ENCODE data around the gene MAP2. TPM values are rescaled to one million over a fixed set of nuclear protein-coding genes. Genes with fewer than 3 reads are reported as not detected.

MAP2 gene
- total RNA-seq, 2 experiments from 2014 or later: not detected

GRCh38 chr2:209694748-209695147 is 270.9 kb downstream of the MAP2 start:
- H3K27me3 Mint-ChIP-seq: no peaks in the 10 kb centered on the region
- DNase-seq (no peak), ATAC-seq (ENCODE audit: low read depth) (no peak)
- no peaks in the 10 kb centered on the region for H3K36me3 Mint-ChIP-seq
- POLR2A ChIA-PET: no interaction called here
- no peak overlapping the region for H3K4me3 Mint-ChIP-seq
- no peak overlapping the region for H3K27ac Mint-ChIP-seq
- H3K9me3 Mint-ChIP-seq: no peaks in the 10 kb centered on the region
- H3K4me1 Mint-ChIP-seq: no peaks in the 10 kb centered on the region

- no peak for ATAC-seq (ENCODE audit: low read depth)
- no peaks in the 10 kb centered on the region for H3K4me1 Mint-ChIP-seq
- POLR2A ChIA-PET: no interaction called here
Measured at GRCh38 chr2:209696836-209697711, 273.2 kb downstream of the MAP2 start.

GRCh38 chr2:209702775-209703174 is 278.9 kb downstream of the MAP2 start:
- POLR2A ChIA-PET: no interaction called here
- Mint-ChIP-seq H3K27ac (no peak overlapping the region), H3K36me3 (no peaks in the 10 kb centered on the region), H3K4me3 (no peak overlapping the region), H3K4me1 (no peaks in the 10 kb centered on the region), H3K9me3 (no peaks in the 10 kb centered on the region), H3K27me3 (no peaks in the 10 kb centered on the region)
- DNase-seq (no peak), ATAC-seq (ENCODE audit: low read depth) (no peak)

More at GRCh38 chr2:209696836-209697711, 273.2 kb downstream of the MAP2 start:
- no peak for DNase-seq
- Mint-ChIP-seq H3K4me3 (no peak overlapping the region), H3K27me3 (no peaks in the 10 kb centered on the region), H3K9me3 (no peaks in the 10 kb centered on the region), H3K36me3 (no peaks in the 10 kb centered on the region), H3K27ac (no peak overlapping the region)

- no peak overlapping the region for H3K4me3 Mint-ChIP-seq
- H3K36me3 Mint-ChIP-seq: no peaks in the 10 kb centered on the region
- no peaks in the 10 kb centered on the region for H3K4me1 Mint-ChIP-seq
- DNase-seq (no peak), ATAC-seq (ENCODE audit: low read depth) (no peak)
- H3K27me3 Mint-ChIP-seq: no peaks in the 10 kb centered on the region
- H3K27ac Mint-ChIP-seq: no peak overlapping the region
- POLR2A ChIA-PET: no interaction called here
- no peaks in the 10 kb centered on the region for H3K9me3 Mint-ChIP-seq
Measured at GRCh38 chr2:209713219-209713618, 289.4 kb downstream of the MAP2 start.

- DNase-seq (no peak), ATAC-seq (ENCODE audit: low read depth) (no peak)
- H3K27me3 Mint-ChIP-seq: no peaks in the 10 kb centered on the region
- no peaks in the 10 kb centered on the region for H3K4me1 Mint-ChIP-seq
- no peaks in the 10 kb centered on the region for H3K9me3 Mint-ChIP-seq
- H3K36me3 Mint-ChIP-seq: no peaks in the 10 kb centered on the region
- H3K27ac Mint-ChIP-seq: no peak overlapping the region
- H3K4me3 Mint-ChIP-seq: no peak overlapping the region
- POLR2A ChIA-PET: no interaction called here
Measured at GRCh38 chr2:209719034-209719433, 295.2 kb downstream of the MAP2 start.

- Mint-ChIP-seq H3K36me3 (no peaks in the 10 kb centered on the region), H3K27me3 (no peaks in the 10 kb centered on the region), H3K9me3 (no peaks in the 10 kb centered on the region), H3K27ac (no peak overlapping the region), H3K4me1 (no peaks in the 10 kb centered on the region), H3K4me3 (no peak overlapping the region)
- POLR2A ChIA-PET: no interaction called here
- ATAC-seq (ENCODE audit: low read depth): no peak
- DNase-seq: no peak
Measured at GRCh38 chr2:209721497-209721896, 297.6 kb downstream of the MAP2 start.

- H3K9me3 Mint-ChIP-seq: no peaks in the 10 kb centered on the region
- H3K36me3 Mint-ChIP-seq: no peaks in the 10 kb centered on the region
- POLR2A ChIA-PET: no interaction called here
- H3K4me1 Mint-ChIP-seq: no peaks in the 10 kb centered on the region
- no peak overlapping the region for H3K27ac Mint-ChIP-seq
- no peaks in the 10 kb centered on the region for H3K27me3 Mint-ChIP-seq
- H3K4me3 Mint-ChIP-seq: no peak overlapping the region
- DNase-seq (no peak), ATAC-seq (ENCODE audit: low read depth) (no peak)
Measured at GRCh38 chr2:209726311-209726710, 302.5 kb downstream of the MAP2 start.

GRCh38 chr2:209727077-209727476 is 303.2 kb downstream of the MAP2 start:
- DNase-seq: no peak
- POLR2A ChIA-PET: no interaction called here
- Mint-ChIP-seq H3K27ac (no peak overlapping the region), H3K4me1 (no peaks in the 10 kb centered on the region), H3K27me3 (no peaks in the 10 kb centered on the region), H3K9me3 (no peaks in the 10 kb centered on the region), H3K36me3 (no peaks in the 10 kb centered on the region), H3K4me3 (no peak overlapping the region)
- ATAC-seq (ENCODE audit: low read depth): no peak

- Mint-ChIP-seq H3K27ac (no peak overlapping the region), H3K4me1 (no peaks in the 10 kb centered on the region), H3K9me3 (no peaks in the 10 kb centered on the region), H3K36me3 (no peaks in the 10 kb centered on the region), H3K27me3 (no peaks in the 10 kb centered on the region), H3K4me3 (no peak overlapping the region)
- no peak for ATAC-seq (ENCODE audit: low read depth)
- DNase-seq: no peak
- POLR2A ChIA-PET: no interaction called here
Measured at GRCh38 chr2:209734805-209735204, 311.0 kb downstream of the MAP2 start.

GRCh38 chr2:209741953-209742352 is 318.1 kb downstream of the MAP2 start:
- ATAC-seq (ENCODE audit: low read depth) (no peak), DNase-seq (no peak)
- no peaks in the 10 kb centered on the region for H3K9me3 Mint-ChIP-seq
- H3K4me3 Mint-ChIP-seq: no peak overlapping the region
- POLR2A ChIA-PET: no interaction called here
- H3K36me3 Mint-ChIP-seq: no peaks in the 10 kb centered on the region
- no peak overlapping the region for H3K27ac Mint-ChIP-seq
- H3K27me3 Mint-ChIP-seq: no peaks in the 10 kb centered on the region
- H3K4me1 Mint-ChIP-seq: no peaks in the 10 kb centered on the region

GRCh38 chr2:209753020-209753419 is 329.2 kb downstream of the MAP2 start:
- DNase-seq (no peak), ATAC-seq (ENCODE audit: low read depth) (no peak)
- Mint-ChIP-seq H3K27me3 (no peaks in the 10 kb centered on the region), H3K4me1 (no peaks in the 10 kb centered on the region), H3K27ac (no peak overlapping the region), H3K36me3 (no peaks in the 10 kb centered on the region), H3K9me3 (no peaks in the 10 kb centered on the region), H3K4me3 (no peak overlapping the region)
- POLR2A ChIA-PET: no interaction called here

- POLR2A ChIA-PET: no interaction called here
- no peaks in the 10 kb centered on the region for H3K9me3 Mint-ChIP-seq
- ATAC-seq (ENCODE audit: low read depth): no peak
- DNase-seq: no peak
- H3K27me3 Mint-ChIP-seq: no peaks in the 10 kb centered on the region
- no peak overlapping the region for H3K27ac Mint-ChIP-seq
- no peaks in the 10 kb centered on the region for H3K4me1 Mint-ChIP-seq
- no peak overlapping the region for H3K4me3 Mint-ChIP-seq
- no peaks in the 10 kb centered on the region for H3K36me3 Mint-ChIP-seq
Measured at GRCh38 chr2:209757163-209757562, 333.3 kb downstream of the MAP2 start.

GRCh38 chr2:209761566-209761965 is 337.7 kb downstream of the MAP2 start:
- Mint-ChIP-seq H3K27ac (no peak overlapping the region), H3K9me3 (no peaks in the 10 kb centered on the region), H3K4me1 (no peaks in the 10 kb centered on the region), H3K27me3 (no peaks in the 10 kb centered on the region), H3K36me3 (no peaks in the 10 kb centered on the region), H3K4me3 (no peak overlapping the region)
- POLR2A ChIA-PET: no interaction called here
- ATAC-seq (ENCODE audit: low read depth) (no peak), DNase-seq (no peak)

- H3K9me3 Mint-ChIP-seq: no peaks in the 10 kb centered on the region
- H3K36me3 Mint-ChIP-seq: no peaks in the 10 kb centered on the region
Measured at GRCh38 chr2:209762563-209762962, 338.7 kb downstream of the MAP2 start.

More at GRCh38 chr2:209762563-209762962, 338.7 kb downstream of the MAP2 start:
- no peak for DNase-seq
- H3K4me1 Mint-ChIP-seq: no peaks in the 10 kb centered on the region
- POLR2A ChIA-PET: no interaction called here
- H3K27ac Mint-ChIP-seq: no peak overlapping the region
- no peak for ATAC-seq (ENCODE audit: low read depth)
- H3K4me3 Mint-ChIP-seq: no peak overlapping the region
- no peaks in the 10 kb centered on the region for H3K27me3 Mint-ChIP-seq

All from activated naive CD8-positive, alpha-beta T cell treated with anti-CD3 and anti-CD28 coated beads, Interleukin-2, amount 10 ng/mL, durations not matched to agents 7 days and 5 days (primary cell).